NB4 (cell line): ENCODE data around the gene ANAPC5.

Experiments used
- CTCF ChIP-seq: IDR thresholded peaks from one replicate; pipeline ENCODE4 v1.5.1; 2012; ENCODE audit warnings: low read depth, low read length
- MYC ChIP-seq: IDR thresholded peaks from 2 replicates; pipeline ENCODE4 v1.6.1; 2011; ENCODE audit warnings: low read depth, low read length
- POLR2A ChIP-seq: IDR thresholded peaks from 2 replicates; pipeline ENCODE4 v1.6.1; 2011; ENCODE audit warnings: mild to moderate bottlenecking; ENCODE audit not compliant: insufficient read length; ENCODE audit errors: extremely low read depth
- TF ChIP-seq, protein P1 (sequence below): IDR thresholded peaks from 2 replicates; pipeline ENCODE4 v1.6.1; 2011; ENCODE audit warnings: low read depth, low read length

- TF ChIP-seq CTCF (no peak), POLR2A (no peak), MYC (no peak)
- TF ChIP-seq, protein P1, sequence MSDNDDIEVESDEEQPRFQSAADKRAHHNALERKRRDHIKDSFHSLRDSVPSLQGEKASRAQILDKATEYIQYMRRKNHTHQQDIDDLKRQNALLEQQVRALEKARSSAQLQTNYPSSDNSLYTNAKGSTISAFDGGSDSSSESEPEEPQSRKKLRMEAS: no peak
Measured at GRCh38 chr12:121337416-121337815, 14.8 kb downstream of the ANAPC5 start.
